Activated T-cell treated with anti-CD3 and anti-CD28 coated beads, Interleukin-2, amount 50 U/mL, for 24 hours (primary cell): Measurements from ENCODE around the gene PRAMEF13.
"Not testable (repeated sequence)": the region's sequence is repeated elsewhere in the genome, so short reads cannot be mapped to it uniquely, and the experiment has no call there.

Source experiments
- DNase-seq: peaks from one replicate; pipeline ENCODE4 v3.0.0-alpha.2; 2020
- H3K27ac Mint-ChIP-seq: 2 replicates; pipeline ENCODE4 v1.8.0; 2020; ENCODE audit warnings: mild to moderate bottlenecking, mixed read lengths
- H3K27me3 Mint-ChIP-seq: 2 replicates; pipeline ENCODE4 v1.8.0; 2020; ENCODE audit warnings: mixed read lengths
- H3K36me3 Mint-ChIP-seq: 2 replicates; pipeline ENCODE4 v1.8.0; 2020; ENCODE audit warnings: low read depth, mixed read lengths
- H3K4me1 Mint-ChIP-seq: 2 replicates; pipeline ENCODE4 v1.8.0; 2020; ENCODE audit warnings: low read depth, mixed read lengths
- H3K4me3 Mint-ChIP-seq: 2 replicates; pipeline ENCODE4 v1.8.0; 2020; ENCODE audit warnings: mild to moderate bottlenecking, moderate library complexity, mixed read lengths
- H3K9me3 Mint-ChIP-seq: 2 replicates; pipeline ENCODE4 v1.8.0; 2020; ENCODE audit warnings: mixed read lengths

PRAMEF13 gene

DNA sequence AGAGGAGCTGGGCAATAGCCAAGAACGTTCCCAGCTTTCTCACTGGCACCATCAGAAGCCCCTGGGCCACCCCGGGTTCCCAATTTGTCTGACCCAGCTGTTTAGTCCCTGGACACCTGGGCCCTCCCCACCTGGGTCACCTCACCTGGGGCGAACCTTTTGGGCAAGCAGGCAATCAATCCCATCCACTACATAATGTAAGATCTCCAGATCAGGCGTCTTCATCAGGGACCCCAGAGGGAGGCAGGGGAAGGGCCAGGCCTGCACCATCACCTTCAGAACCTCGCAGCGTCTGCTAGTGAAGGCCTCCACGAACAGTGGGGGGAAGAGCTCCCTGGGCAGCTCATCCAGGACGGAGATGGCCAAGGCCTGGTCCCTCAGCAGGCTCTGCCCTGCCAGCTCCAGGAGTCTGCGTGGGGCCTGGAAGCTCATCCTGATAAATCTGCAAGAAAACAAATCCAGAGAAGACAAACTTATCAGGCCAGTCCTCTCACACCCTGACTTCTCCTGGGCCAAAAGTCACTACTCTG, 24.5 kb upstream of the PRAMEF13 start, which contains the start of gene PRAMEF18:
TSS of gene PRAMEF18 (minus strand) at position 480 of the 530 bp plus-strand sequence. CDS start at position 432, 48 bp downstream.
- not testable (repeated sequence) for H3K4me3 Mint-ChIP-seq, DNase-seq, H3K36me3 Mint-ChIP-seq, H3K9me3 Mint-ChIP-seq, H3K4me1 Mint-ChIP-seq, H3K27ac Mint-ChIP-seq
- peaks cover 20% of the 10 kb centered on the region for H3K27me3 Mint-ChIP-seq

DNA sequence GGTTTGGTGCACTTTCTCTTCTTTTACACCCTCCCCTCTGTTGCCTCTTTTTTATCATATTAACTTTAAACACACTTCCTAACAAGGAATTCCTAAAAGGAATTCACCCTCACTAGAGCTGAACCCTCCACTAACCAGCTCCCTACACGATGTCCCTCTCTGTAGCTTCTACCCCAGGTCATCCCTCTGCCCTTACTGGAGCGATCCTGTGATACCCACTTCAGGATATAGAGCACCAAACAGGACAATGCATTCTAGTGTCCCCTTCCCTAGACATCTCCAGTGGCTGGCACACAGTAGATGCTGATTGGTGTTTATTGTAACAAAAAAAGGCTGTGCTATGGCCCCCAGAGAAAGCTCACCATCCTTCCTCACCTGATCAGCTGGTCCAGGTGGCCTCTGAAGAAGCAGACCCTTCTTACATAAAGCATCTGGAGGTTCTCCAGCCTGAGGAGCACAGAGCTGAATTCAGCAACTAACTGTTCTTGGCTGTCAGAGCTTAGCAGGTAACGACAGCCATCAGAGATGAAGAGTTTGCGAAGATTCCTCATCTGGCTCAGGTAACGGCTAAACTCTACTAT, 23.4 kb upstream of the PRAMEF13 start:
- Mint-ChIP-seq H3K4me1 (no peaks in the 10 kb centered on the region), H3K4me3 (no peak overlapping the region), H3K27me3 (peaks cover 14% of the 10 kb centered on the region), H3K36me3 (no peaks in the 10 kb centered on the region), H3K27ac (no peak overlapping the region), H3K9me3 (no peaks in the 10 kb centered on the region)
- no peak for DNase-seq

DNA sequence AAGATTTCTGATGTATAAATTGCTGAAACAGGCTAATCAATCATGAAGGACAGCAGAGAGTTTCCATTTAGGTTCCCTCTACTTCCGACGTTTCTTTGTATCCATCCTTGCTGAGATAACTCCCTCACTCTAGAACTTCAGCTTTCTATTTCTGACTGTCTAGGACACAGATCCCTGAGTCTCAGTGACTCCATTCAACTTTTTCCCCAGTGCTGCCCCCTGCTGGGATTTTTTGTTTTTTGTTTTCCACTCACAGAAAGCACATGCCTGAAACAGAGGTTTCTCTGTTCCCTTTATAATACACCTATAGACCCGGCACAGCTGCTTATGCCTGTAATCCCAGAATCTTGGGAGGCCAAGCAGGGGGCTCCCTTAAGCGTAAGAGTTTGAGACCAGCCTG, 21.6 kb upstream of the PRAMEF13 start:
- not testable (repeated sequence) for H3K4me1 Mint-ChIP-seq, DNase-seq, H3K4me3 Mint-ChIP-seq, H3K9me3 Mint-ChIP-seq, H3K36me3 Mint-ChIP-seq, H3K27me3 Mint-ChIP-seq, H3K27ac Mint-ChIP-seq

DNA sequence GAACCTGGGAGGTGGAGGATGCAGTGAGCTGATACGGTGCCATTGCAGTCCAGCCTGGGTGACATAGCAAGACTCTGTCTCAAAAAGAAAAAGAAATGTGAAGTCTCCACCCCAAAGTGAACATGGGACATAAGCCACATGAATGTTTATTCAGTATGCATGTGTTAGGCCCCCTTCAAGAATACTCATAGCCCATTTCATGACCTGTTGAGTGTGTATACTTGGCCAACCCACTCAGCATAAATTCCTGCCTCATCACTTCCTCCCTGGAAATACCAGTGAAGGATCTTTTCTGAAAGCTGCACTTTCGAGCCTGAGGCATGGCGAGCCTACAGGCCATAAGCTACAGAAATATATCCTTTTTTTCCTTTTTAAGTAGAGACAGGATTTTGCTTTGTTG, 18.0 kb upstream of the PRAMEF13 start:
- H3K9me3 Mint-ChIP-seq, H3K27ac Mint-ChIP-seq, H3K27me3 Mint-ChIP-seq: not testable (repeated sequence)

DNA sequence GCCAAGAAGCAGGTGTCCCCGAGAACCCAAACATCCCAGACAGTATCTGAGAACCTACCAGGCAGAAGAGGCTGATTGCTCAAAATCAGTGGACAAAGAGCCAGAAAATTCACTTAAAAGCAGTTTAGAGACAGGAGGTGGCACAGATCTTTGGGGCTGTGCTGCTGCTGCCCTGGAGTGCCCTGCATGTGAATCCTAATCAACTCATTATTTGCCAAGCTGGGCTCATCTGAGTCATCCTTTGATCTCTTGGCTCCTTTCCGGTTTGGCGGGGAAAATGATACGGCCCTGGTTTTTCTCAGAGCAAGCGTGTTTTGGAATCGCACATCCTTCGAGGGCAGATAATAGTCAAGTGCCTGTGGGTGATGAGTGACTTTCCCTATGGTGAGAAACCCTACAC, 15.4 kb upstream of the PRAMEF13 start:
- not testable (repeated sequence) for H3K36me3 Mint-ChIP-seq, H3K9me3 Mint-ChIP-seq, H3K27ac Mint-ChIP-seq, H3K4me1 Mint-ChIP-seq, H3K27me3 Mint-ChIP-seq, H3K4me3 Mint-ChIP-seq, DNase-seq

More for the DNA sequence above, 18.0 kb upstream of the PRAMEF13 start:
- not testable (repeated sequence) for H3K36me3 Mint-ChIP-seq, DNase-seq, H3K4me1 Mint-ChIP-seq, H3K4me3 Mint-ChIP-seq

DNA sequence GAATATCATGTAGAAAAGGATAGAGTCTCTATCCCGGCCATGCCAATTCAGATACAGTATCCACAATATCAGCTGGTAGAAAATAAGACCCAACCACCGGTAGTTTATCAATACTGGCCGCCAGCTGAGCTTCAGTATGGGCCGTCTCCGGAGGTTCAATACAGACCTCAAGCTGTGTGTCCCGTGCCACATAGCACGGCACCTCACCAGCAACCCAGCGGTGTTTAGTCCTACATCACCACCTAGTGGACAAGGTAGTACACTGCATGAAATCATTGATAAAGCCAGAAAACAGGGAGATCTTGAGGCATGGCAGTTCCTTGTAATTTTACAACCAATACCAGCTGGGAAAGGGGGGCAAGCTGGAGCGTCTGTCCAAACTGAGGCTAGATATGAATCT, 7.5 kb upstream of the PRAMEF13 start:
- H3K36me3 Mint-ChIP-seq, DNase-seq, H3K9me3 Mint-ChIP-seq, H3K27ac Mint-ChIP-seq, H3K4me3 Mint-ChIP-seq, H3K4me1 Mint-ChIP-seq, H3K27me3 Mint-ChIP-seq: not testable (repeated sequence)

DNA sequence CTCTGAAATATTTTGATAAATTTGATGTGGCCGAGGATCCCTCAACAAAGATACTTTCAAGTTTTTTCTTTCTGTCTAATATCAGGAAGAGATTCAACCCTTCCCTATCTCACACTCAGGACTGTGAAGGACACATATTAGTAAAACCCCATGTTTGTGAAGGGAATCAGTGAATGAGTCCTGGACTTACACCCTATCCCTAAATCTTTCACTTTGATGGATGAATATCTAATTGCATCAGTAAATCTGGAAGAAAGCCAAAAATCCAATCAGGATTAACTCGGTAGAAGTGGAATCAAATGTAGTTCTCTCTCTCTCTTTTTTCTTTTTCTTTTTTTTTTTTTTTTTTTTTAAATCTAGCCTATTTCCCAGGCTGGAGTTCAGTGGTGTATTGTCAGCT, 29.7 kb downstream of the PRAMEF13 start, which contains the start of gene PRAMEF9:
TSS of gene PRAMEF9 (plus strand) at position 301 of the 400 bp plus-strand sequence. CDS start 3,433 bp downstream, outside the sequence.
- DNase-seq, H3K27me3 Mint-ChIP-seq, H3K27ac Mint-ChIP-seq, H3K36me3 Mint-ChIP-seq, H3K4me1 Mint-ChIP-seq, H3K9me3 Mint-ChIP-seq, H3K4me3 Mint-ChIP-seq: not testable (repeated sequence)

DNA sequence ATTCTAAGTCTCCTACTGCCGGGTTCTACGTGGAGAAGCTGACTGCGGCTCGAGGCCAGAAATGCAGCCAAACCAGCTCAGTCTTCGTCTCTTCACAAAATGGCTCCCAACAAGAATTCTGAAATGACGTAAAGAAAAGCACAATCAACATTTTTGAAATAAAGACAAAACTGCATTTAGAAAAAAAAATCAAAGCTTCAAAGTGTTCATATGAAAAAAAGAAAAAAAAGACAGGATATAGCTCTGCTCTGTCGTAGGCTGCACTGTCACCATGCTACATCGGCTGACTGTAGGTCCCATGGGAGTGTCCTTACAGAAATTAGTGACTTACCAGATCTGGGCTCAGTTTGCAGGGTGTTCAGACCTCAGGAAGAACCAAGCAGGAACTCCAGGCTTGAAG, 35.7 kb downstream of the PRAMEF13 start, which contains the start of gene HNRNPCL4:
TSS of gene HNRNPCL4 (minus strand) at position 101 of the 400 bp plus-strand sequence. CDS start 164 bp downstream, outside the sequence.
- H3K4me1 Mint-ChIP-seq, H3K27me3 Mint-ChIP-seq, H3K4me3 Mint-ChIP-seq, DNase-seq, H3K36me3 Mint-ChIP-seq, H3K27ac Mint-ChIP-seq, H3K9me3 Mint-ChIP-seq: not testable (repeated sequence)

DNA sequence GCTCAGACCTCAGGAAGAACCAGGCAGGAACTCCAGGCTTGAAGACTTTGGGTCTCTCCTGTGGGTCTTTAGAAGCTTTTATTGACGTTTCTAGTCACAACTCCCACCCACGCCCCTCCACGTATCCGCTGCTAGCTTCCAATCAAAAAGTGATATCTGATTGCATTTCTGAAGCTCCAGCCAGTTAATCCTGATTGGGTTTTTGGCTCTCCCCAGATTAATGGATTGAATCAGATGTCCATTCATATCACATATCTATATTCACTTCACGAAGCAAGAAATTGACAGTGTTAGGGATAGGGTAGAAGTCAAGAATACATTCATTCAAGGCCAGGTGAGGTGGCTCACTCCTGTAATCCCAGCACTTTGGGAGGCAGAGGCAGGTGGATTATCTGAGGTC, 45.3 kb downstream of the PRAMEF13 start, which contains the start of gene PRAMEF26:
TSS of gene PRAMEF26 (minus strand) at position 101 of the 400 bp plus-strand sequence. CDS start 2,914 bp downstream, outside the sequence.
- H3K36me3 Mint-ChIP-seq, H3K27ac Mint-ChIP-seq, DNase-seq, H3K9me3 Mint-ChIP-seq, H3K4me3 Mint-ChIP-seq, H3K27me3 Mint-ChIP-seq, H3K4me1 Mint-ChIP-seq: not testable (repeated sequence)
